ENCODE measurements around the gene IPMK.

The IPMK gene

DNA sequence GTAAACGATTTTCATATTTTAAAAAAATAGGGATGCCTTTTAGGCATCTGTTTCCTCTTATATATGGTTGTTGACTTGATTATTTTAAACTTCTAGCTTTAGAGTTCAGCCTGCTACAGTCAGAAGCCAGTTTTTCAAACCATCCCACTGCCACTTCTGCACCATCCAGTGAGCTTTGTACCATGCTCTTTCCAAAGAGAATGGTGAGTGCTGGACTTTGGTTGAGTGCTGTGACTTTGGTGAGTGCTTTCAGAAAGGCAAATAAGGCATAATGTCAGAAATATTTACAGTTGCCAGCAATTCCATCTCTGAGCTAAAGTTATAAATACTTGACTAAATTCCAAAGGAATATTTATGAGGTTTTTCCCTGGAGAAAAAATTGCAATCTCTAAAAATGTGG lies 117.4 kb downstream of the IPMK start:
- no peak for DNase-seq

GRCh38 chr10:58143944-58144343 lies 123.8 kb downstream of the IPMK start:
- no peak for DNase-seq

All from 8988T (cell line).